Coronary artery (tissue), 2 donors: ENCODE results near the gene PELI1.

Experiments
- DNase-seq: peaks from one replicate; pipeline ENCODE4 v3.0.0-alpha.2; 2017; ENCODE audit warnings: low spot score
- H3K27ac ChIP-seq, 2 donors: fragments of 200-600 bp; sonication (generic); one replicate each; pipeline ENCODE4 v1.5.1; 2016 to 2019
- H3K4me3 ChIP-seq: fragments of 200-600 bp; sonication (generic); 2 replicates; pipeline ENCODE4 v1.5.1; 2016; ENCODE audit warnings: mild to moderate bottlenecking, moderate library complexity
- TF ChIP-seq, protein P1 (sequence below): fragments of 200-600 bp; sonication (generic); IDR thresholded peaks from one replicate; pipeline ENCODE4 v1.5.1; 2019; ENCODE audit warnings: antibody characterized with exemption

The PELI1 gene

DNA sequence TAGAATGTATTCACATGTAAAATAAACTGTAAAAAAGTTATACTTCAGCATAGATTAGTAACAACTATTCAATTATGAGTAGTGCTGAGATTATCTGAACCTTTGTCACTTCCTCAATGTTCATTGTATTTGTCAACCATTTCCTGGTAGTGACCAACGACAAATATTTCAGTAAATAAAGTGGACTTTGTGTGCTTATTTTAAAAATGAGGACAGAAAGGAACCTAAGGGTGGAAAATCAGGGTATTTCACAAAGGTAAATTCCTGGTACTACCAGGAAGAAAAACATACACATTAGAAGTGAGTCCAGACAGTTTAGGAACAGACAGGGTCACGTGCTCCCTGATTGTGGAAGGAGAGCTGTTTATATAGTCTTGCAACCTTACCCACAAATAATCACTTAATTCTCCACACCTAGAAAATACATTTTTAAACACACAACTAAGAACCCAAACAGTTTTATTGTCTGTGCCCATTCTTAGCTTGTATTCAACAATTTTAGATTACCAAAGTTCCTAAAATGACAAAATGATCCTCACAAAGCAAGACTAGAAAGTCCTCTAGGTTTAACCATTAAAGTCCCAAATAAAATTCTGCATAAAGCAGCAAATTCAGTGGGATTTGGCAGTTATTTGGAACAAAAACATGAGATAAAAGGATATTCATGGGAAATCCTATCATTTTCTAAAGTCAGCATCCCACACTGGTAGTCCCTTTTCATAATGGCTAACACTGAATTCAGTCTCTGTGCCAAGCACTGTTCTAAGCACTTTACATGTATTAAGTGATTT is 28.2 kb downstream of the PELI1 start:
- TF ChIP-seq, protein P1, sequence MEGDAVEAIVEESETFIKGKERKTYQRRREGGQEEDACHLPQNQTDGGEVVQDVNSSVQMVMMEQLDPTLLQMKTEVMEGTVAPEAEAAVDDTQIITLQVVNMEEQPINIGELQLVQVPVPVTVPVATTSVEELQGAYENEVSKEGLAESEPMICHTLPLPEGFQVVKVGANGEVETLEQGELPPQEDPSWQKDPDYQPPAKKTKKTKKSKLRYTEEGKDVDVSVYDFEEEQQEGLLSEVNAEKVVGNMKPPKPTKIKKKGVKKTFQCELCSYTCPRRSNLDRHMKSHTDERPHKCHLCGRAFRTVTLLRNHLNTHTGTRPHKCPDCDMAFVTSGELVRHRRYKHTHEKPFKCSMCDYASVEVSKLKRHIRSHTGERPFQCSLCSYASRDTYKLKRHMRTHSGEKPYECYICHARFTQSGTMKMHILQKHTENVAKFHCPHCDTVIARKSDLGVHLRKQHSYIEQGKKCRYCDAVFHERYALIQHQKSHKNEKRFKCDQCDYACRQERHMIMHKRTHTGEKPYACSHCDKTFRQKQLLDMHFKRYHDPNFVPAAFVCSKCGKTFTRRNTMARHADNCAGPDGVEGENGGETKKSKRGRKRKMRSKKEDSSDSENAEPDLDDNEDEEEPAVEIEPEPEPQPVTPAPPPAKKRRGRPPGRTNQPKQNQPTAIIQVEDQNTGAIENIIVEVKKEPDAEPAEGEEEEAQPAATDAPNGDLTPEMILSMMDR = no peak
- DNase-seq = no peak
- Histone ChIP-seq H3K27ac (peak overlapping the region in 1 of 2 donors; percentile 29), H3K4me3 (no peak overlapping the region)

DNA sequence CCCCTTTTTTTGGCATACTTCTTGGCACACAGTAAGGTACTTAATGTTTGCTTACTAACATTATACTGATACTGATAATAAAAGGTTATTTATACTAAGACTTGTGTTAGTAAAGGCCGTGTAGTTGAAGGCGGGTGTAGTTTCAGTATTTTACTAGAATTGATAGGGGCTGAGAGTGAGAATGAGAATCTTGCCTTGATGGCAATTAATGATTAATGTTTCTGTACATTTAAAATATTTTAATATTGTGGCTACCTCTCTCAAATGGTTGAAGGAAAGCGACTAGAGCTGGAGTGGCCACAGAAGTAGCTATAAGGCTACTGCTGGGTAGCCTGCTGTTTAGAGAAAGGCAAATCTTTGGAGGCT is 29.3 kb downstream of the PELI1 start:
- H3K27ac ChIP-seq = peak overlapping the region in 1 of 2 donors; percentile 42
- TF ChIP-seq, protein P1 = no peak
- no peak for DNase-seq

DNA sequence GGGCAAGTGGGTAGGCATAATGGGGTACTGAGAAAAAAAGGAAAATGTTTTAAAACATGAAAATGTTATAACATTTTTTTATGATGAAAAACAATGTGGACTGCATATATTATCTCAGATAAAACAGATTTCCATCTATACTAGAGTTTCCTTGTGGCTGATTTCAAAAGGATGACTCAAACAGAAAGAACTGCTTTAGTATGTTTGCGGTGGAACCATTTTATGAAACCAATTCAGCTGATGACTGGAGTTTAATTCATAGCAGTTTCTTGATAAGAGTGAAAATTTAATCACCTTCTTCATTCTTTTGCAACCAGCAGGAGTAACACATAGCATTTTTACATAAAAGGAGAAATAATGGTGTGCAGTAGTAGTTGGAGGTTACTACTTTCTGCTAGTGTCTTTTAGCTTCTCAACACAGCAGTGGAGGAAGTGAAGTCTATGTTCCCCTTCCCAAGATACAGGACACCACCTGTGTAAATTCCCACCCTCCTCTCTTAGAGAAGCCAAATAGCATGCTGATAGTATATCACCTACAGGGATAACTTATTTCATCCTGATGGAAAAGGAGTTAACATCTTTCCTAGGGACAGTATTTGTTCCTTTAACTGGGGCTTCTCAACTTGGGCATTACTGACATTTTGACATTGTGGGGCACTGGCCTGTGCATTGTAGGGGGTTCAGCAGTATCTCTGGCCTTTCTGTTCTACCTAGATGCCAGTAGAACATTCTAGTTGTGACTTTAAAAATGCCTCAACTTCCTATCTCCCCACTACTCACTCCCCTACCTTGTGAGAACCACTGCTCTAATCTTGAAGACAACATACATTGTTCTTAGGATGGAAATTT is 29.9 kb downstream of the PELI1 start:
- TF ChIP-seq, protein P1 = no peak
- no peak for DNase-seq
- Histone ChIP-seq H3K4me3 (peak overlapping the region; percentile 12), H3K27ac (peak overlapping the region in 1 of 2 donors; percentile 42)

More for the DNA sequence above, 29.3 kb downstream of the PELI1 start:
- H3K4me3 ChIP-seq = no peak overlapping the region

DNA sequence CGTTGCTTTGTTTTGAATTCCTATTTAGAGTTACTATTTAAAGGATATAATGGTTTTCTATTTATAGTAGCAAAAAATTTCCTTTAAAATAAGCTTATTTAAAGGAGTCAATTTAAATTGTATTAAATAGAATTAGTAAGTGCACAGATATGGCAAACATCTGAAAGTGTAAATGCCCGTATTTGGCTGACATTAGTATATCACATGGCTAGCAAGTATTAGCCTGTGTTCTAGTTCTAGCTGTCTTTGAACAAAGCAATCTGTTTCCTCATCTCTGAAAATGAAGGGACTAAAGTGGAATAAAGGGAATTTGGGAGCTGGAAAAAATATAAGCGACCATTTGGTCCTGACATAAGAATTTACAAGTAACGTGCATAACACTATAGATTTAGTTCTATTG is 32.2 kb downstream of the PELI1 start:
- TF ChIP-seq, protein P1 = no peak
- Histone ChIP-seq H3K4me3 (no peak overlapping the region), H3K27ac (no peak overlapping the region)
- DNase-seq = no peak

DNA sequence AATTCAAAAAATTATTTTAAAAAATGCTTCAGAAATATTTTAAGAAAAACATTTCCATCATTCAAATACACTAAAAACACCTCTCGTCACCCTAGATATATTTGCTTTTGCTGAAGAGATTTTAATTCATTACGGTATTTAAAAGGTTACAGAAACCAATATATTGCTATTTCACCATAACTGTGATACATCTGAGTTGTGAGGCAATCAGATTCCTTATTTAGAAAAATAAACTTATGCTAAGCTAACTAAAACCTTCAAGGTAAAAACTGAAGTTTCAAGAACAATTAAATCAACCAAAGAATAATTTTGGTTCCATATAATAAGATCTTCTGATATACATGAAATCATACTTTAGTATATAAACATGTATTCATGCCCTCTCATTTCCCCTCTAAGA is 32.8 kb downstream of the PELI1 start:
- no peak for DNase-seq
- TF ChIP-seq, protein P1 = no peak
- Histone ChIP-seq H3K27ac (no peak overlapping the region), H3K4me3 (no peak overlapping the region)

DNA sequence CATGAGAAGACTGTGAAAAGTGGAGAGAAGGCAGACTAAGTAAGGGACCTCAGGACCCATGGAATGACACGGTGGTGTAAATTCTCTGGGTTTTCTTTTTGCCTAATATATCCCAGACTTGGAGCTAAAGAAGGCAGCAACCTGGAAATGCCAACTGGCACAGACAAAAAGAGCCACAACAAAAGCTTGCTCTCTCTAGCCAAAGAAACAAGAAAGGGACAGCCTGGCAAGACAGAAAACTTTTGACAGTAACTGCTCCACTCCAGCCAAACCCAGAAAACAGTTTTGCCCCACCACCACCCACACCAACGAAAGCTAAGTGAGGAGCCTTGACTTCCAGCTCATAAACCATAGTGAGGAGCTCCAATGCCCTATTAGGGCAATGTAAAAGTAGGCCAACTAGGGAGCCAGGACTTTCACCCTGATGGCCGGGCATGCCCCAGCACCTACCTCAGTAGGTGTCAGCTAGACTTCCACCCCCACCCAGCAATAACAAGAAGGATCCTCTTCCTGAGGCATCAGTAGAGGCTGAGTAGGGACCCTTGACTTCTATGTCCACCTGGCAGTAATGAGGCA is 35.5 kb downstream of the PELI1 start:
- H3K4me3 ChIP-seq = no peak overlapping the region
- TF ChIP-seq, protein P1 = no peak
- no peak for DNase-seq
- no peak overlapping the region for H3K27ac ChIP-seq
